ENCODE data around the gene ROBO1. TPM values are rescaled to one million over a fixed set of nuclear protein-coding genes. Genes with fewer than 3 reads are reported as not detected.
"Not testable (repeated sequence)": the region's sequence is repeated elsewhere in the genome, so short reads cannot be mapped to it uniquely, and the experiment has no call there.

ROBO1 gene
- total RNA-seq, 1 donor, result 88.5 TPM

- peak; percentile 39 for DNase-seq (ENCODE audit: low read depth)
- no peak overlapping the region for H3K4me3 ChIP-seq (ENCODE audit: low read depth, low read length)
- TF ChIP-seq CTCF (IDR thresholded peaks at IDR 0.05; ENCODE audit: insufficient read depth, low read depth, low read length), result no peak
Measured at GRCh38 chr3:78728406-78729145, 1039.2 kb downstream of the ROBO1 start.

- no peak for DNase-seq (ENCODE audit: low read depth)
- TF ChIP-seq CTCF (IDR thresholded peaks at IDR 0.05; ENCODE audit: insufficient read depth, low read depth, low read length), result no peak
- no peak overlapping the region for H3K4me3 ChIP-seq (ENCODE audit: low read depth, low read length)
Measured at GRCh38 chr3:78726545-78726944, 1041.3 kb downstream of the ROBO1 start.

GRCh38 chr3:78725703-78726246 lies 1042.0 kb downstream of the ROBO1 start:
- DNase-seq (ENCODE audit: low read depth), result peak; percentile 24
- no peak for TF ChIP-seq CTCF (IDR thresholded peaks at IDR 0.05; ENCODE audit: insufficient read depth, low read depth, low read length)
- no peak overlapping the region for H3K4me3 ChIP-seq (ENCODE audit: low read depth, low read length)

GRCh38 chr3:78724859-78725258 lies 1042.9 kb downstream of the ROBO1 start:
- no peak for DNase-seq (ENCODE audit: low read depth)

GRCh38 chr3:78724364-78724763 lies 1043.4 kb downstream of the ROBO1 start:
- DNase-seq (ENCODE audit: low read depth); H3K4me3 ChIP-seq (ENCODE audit: low read depth, low read length): not testable (repeated sequence)

More at GRCh38 chr3:78724859-78725258, 1042.9 kb downstream of the ROBO1 start:
- no peak overlapping the region for H3K4me3 ChIP-seq (ENCODE audit: low read depth, low read length)
- no peak for TF ChIP-seq CTCF (IDR thresholded peaks at IDR 0.05; ENCODE audit: insufficient read depth, low read depth, low read length)

- TF ChIP-seq CTCF (IDR thresholded peaks at IDR 0.05; ENCODE audit: insufficient read depth, low read depth, low read length), result no peak
Measured at GRCh38 chr3:78721771-78722543, 1045.8 kb downstream of the ROBO1 start.

GRCh38 chr3:78718707-78719106 lies 1049.1 kb downstream of the ROBO1 start:
- H3K4me3 ChIP-seq (ENCODE audit: low read depth, low read length), result no peak overlapping the region
- DNase-seq (ENCODE audit: low read depth), result no peak
- TF ChIP-seq CTCF (IDR thresholded peaks at IDR 0.05; ENCODE audit: insufficient read depth, low read depth, low read length), result no peak

More at GRCh38 chr3:78721771-78722543, 1045.8 kb downstream of the ROBO1 start:
- DNase-seq (ENCODE audit: low read depth), result no peak
- no peak overlapping the region for H3K4me3 ChIP-seq (ENCODE audit: low read depth, low read length)
